Neural progenitor cell (in vitro differentiated cells): Measurements from ENCODE around the gene TRPM7. TPM values are rescaled to one million over a fixed set of nuclear protein-coding genes. Genes with fewer than 3 reads are reported as not detected.

Experiments used
- DNase-seq: peaks from one replicate; pipeline ENCODE4 v3.0.0-alpha.2; 2016; ENCODE audit warnings: low spot score
- H2AFZ ChIP-seq: fragments of 200-600 bp; sonication (generic); replicated peaks from 2 replicates; pipeline ENCODE4 v1.6.1; 2016; ENCODE audit warnings: antibody characterized with exemption
- H3F3A ChIP-seq: fragments of 200-600 bp; sonication (generic); 2 replicates; pipeline ENCODE4 v1.6.1; 2016; ENCODE audit warnings: antibody characterized with exemption, low read depth
- H3K27ac ChIP-seq: fragments of 200-600 bp; sonication (generic); 2 replicates; pipeline ENCODE4 v1.5.1; 2016; ENCODE audit warnings: mild to moderate bottlenecking
- H3K27me3 ChIP-seq: fragments of 200-600 bp; sonication (generic); 2 replicates; pipeline ENCODE4 v1.6.1; 2016; ENCODE audit warnings: mild to moderate bottlenecking, moderate library complexity
- H3K36me3 ChIP-seq: fragments of 200-600 bp; sonication (generic); 2 replicates; pipeline ENCODE4 v1.5.1; 2016
- H3K4me1 ChIP-seq: fragments of 200-600 bp; sonication (generic); 2 replicates; pipeline ENCODE4 v1.6.1; 2016; ENCODE audit warnings: mixed run types
- H3K4me2 ChIP-seq: fragments of 200-600 bp; sonication (generic); 2 replicates; pipeline ENCODE4 v1.6.1; 2016
- H3K4me3 ChIP-seq: fragments of 200-600 bp; sonication (generic); 2 replicates; pipeline ENCODE4 v1.5.1; 2016
- H3K79me2 ChIP-seq: fragments of 200-600 bp; sonication (generic); 2 replicates; pipeline ENCODE4 v1.6.1; 2016; ENCODE audit warnings: low read depth
- H3K9ac ChIP-seq: fragments of 200-600 bp; sonication (generic); 2 replicates; pipeline ENCODE4 v1.6.1; 2016
- H3K9me3 ChIP-seq: fragments of 200-600 bp; sonication (generic); 2 replicates; pipeline ENCODE4 v1.5.1; 2016; ENCODE audit warnings: low read depth
- H4K20me1 ChIP-seq: fragments of 200-600 bp; sonication (generic); 2 replicates; pipeline ENCODE4 v1.6.1; 2016; ENCODE audit warnings: low read depth
- H3K27ac Mint-ChIP-seq: 3 replicates; pipeline ENCODE4 v1.8.0; 2021; ENCODE audit warnings: mixed read lengths
- H3K27me3 Mint-ChIP-seq: 2 replicates; pipeline ENCODE4 v1.8.0; 2022; ENCODE audit warnings: low read depth, mild to moderate bottlenecking, inconsistent platforms, moderate library complexity, mixed read lengths; ENCODE audit not compliant: insufficient read depth
- H3K36me3 Mint-ChIP-seq: 3 replicates; pipeline ENCODE4 v1.8.0; 2021; ENCODE audit warnings: mixed read lengths
- H3K4me1 Mint-ChIP-seq: 3 replicates; pipeline ENCODE4 v1.8.0; 2021; ENCODE audit warnings: mixed read lengths
- H3K4me3 Mint-ChIP-seq: 3 replicates; pipeline ENCODE4 v1.8.0; 2021; ENCODE audit warnings: mild to moderate bottlenecking, moderate library complexity, mixed read lengths
- H3K9me3 Mint-ChIP-seq: 3 replicates; pipeline ENCODE4 v1.8.0; 2020; ENCODE audit warnings: mixed read lengths
- EZH2 ChIP-seq: fragments of 200-600 bp; sonication (generic); IDR thresholded peaks from 2 replicates; pipeline ENCODE4 v1.6.1; 2017; ENCODE audit warnings: antibody characterized with exemption, mild to moderate bottlenecking, moderate library complexity
- EZH2phosphoT487 ChIP-seq: fragments of 200-600 bp; sonication (generic); IDR thresholded peaks from 2 replicates; pipeline ENCODE4 v1.6.1; 2017; ENCODE audit warnings: antibody characterized with exemption
- total RNA-seq: library from RNA; depleted of rRNA; stranded (reverse); fragments of >200 nt; gene quantifications from 2 replicates; pipeline ENCODE4 v1.2.3, GENCODE V29; 2015; ENCODE audit warnings: low replicate concordance
- TF ChIP-seq, protein P1 (sequence below): fragments of 200-600 bp; sonication (generic); IDR thresholded peaks from 2 replicates; pipeline ENCODE4 v1.5.1; 2017; ENCODE audit warnings: antibody characterized with exemption, mild to moderate bottlenecking

TRPM7 gene
- total RNA-seq, 1 donor from 2014 or later, result 62.3 TPM

- H3K9ac ChIP-seq, result no peak overlapping the region
- no peak for DNase-seq
- Mint-ChIP-seq H3K27me3 (peaks cover 3% of the 10 kb centered on the region), H3K27ac (no peak overlapping the region), H3K4me1 (no peaks in the 10 kb centered on the region), H3K4me3 (no peak overlapping the region), H3K36me3 (peaks cover 32% of the 10 kb centered on the region), H3K9me3 (no peaks in the 10 kb centered on the region)
- TF ChIP-seq EZH2phosphoT487 (no peak), EZH2 (no peak)
- TF ChIP-seq, protein P1, sequence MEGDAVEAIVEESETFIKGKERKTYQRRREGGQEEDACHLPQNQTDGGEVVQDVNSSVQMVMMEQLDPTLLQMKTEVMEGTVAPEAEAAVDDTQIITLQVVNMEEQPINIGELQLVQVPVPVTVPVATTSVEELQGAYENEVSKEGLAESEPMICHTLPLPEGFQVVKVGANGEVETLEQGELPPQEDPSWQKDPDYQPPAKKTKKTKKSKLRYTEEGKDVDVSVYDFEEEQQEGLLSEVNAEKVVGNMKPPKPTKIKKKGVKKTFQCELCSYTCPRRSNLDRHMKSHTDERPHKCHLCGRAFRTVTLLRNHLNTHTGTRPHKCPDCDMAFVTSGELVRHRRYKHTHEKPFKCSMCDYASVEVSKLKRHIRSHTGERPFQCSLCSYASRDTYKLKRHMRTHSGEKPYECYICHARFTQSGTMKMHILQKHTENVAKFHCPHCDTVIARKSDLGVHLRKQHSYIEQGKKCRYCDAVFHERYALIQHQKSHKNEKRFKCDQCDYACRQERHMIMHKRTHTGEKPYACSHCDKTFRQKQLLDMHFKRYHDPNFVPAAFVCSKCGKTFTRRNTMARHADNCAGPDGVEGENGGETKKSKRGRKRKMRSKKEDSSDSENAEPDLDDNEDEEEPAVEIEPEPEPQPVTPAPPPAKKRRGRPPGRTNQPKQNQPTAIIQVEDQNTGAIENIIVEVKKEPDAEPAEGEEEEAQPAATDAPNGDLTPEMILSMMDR, result no peak
- H3K4me1 ChIP-seq, result no peaks in the 10 kb centered on the region
- H4K20me1 ChIP-seq, result no peaks in the 10 kb centered on the region
- no peak overlapping the region for H3K4me2 ChIP-seq
- H3K27ac ChIP-seq, result no peak overlapping the region
- H2AFZ ChIP-seq, result no peak overlapping the region
- no peaks in the 10 kb centered on the region for H3K79me2 ChIP-seq
- no peaks in the 10 kb centered on the region for H3K9me3 ChIP-seq
- no peak overlapping the region for H3K4me3 ChIP-seq
- H3K36me3 ChIP-seq, result peaks cover 12% of the 10 kb centered on the region
- H3F3A ChIP-seq, result no peaks in the 10 kb centered on the region
- no peaks in the 10 kb centered on the region for H3K27me3 ChIP-seq
Measured at GRCh38 chr15:50652671-50653070, 33.9 kb downstream of the TRPM7 start.

GRCh38 chr15:50641318-50641717 lies 45.3 kb downstream of the TRPM7 start:
- no peaks in the 10 kb centered on the region for H3K4me1 ChIP-seq
- H3K27ac ChIP-seq, result no peak overlapping the region
- H3F3A ChIP-seq, result no peaks in the 10 kb centered on the region
- no peaks in the 10 kb centered on the region for H3K27me3 ChIP-seq
- H2AFZ ChIP-seq, result no peak overlapping the region
- H3K9me3 Mint-ChIP-seq, result no peaks in the 10 kb centered on the region
- peaks cover 4% of the 10 kb centered on the region for H3K27me3 Mint-ChIP-seq
- H3K9me3 ChIP-seq, result no peaks in the 10 kb centered on the region
- no peak overlapping the region for H3K4me2 ChIP-seq
- H3K4me3 Mint-ChIP-seq, result no peak overlapping the region
- DNase-seq, result no peak
- H3K36me3 ChIP-seq, result peaks cover 12% of the 10 kb centered on the region
- no peak overlapping the region for H3K4me3 ChIP-seq
- H3K4me1 Mint-ChIP-seq, result no peaks in the 10 kb centered on the region
- H3K79me2 ChIP-seq, result no peaks in the 10 kb centered on the region
- TF ChIP-seq, protein P1, result no peak
- TF ChIP-seq EZH2phosphoT487, result no peak
- TF ChIP-seq EZH2, result no peak
- H4K20me1 ChIP-seq, result no peaks in the 10 kb centered on the region
- peaks cover 20% of the 10 kb centered on the region for H3K36me3 Mint-ChIP-seq
- no peak overlapping the region for H3K27ac Mint-ChIP-seq
- no peak overlapping the region for H3K9ac ChIP-seq

GRCh38 chr15:50636146-50636545 lies 50.5 kb downstream of the TRPM7 start:
- no peak overlapping the region for H3K9ac ChIP-seq
- no peaks in the 10 kb centered on the region for H3F3A ChIP-seq
- H3K27ac Mint-ChIP-seq, result no peak overlapping the region
- peaks cover 11% of the 10 kb centered on the region for H3K36me3 Mint-ChIP-seq
- no peak for DNase-seq
- no peak overlapping the region for H3K4me3 Mint-ChIP-seq
- H3K79me2 ChIP-seq, result no peaks in the 10 kb centered on the region
- H3K9me3 ChIP-seq, result no peaks in the 10 kb centered on the region
- H3K4me3 ChIP-seq, result no peak overlapping the region
- no peak overlapping the region for H3K4me2 ChIP-seq
- peaks cover 20% of the 10 kb centered on the region for H3K36me3 ChIP-seq
- no peaks in the 10 kb centered on the region for H3K4me1 Mint-ChIP-seq
- no peak overlapping the region for H2AFZ ChIP-seq
- no peaks in the 10 kb centered on the region for H3K4me1 ChIP-seq
- H3K27me3 Mint-ChIP-seq, result peaks cover 4% of the 10 kb centered on the region
- no peaks in the 10 kb centered on the region for H3K9me3 Mint-ChIP-seq
- H3K27ac ChIP-seq, result no peak overlapping the region
- TF ChIP-seq, protein P1, result no peak
- no peak for TF ChIP-seq EZH2
- no peak for TF ChIP-seq EZH2phosphoT487
- H3K27me3 ChIP-seq, result no peaks in the 10 kb centered on the region
- no peaks in the 10 kb centered on the region for H4K20me1 ChIP-seq

DNA sequence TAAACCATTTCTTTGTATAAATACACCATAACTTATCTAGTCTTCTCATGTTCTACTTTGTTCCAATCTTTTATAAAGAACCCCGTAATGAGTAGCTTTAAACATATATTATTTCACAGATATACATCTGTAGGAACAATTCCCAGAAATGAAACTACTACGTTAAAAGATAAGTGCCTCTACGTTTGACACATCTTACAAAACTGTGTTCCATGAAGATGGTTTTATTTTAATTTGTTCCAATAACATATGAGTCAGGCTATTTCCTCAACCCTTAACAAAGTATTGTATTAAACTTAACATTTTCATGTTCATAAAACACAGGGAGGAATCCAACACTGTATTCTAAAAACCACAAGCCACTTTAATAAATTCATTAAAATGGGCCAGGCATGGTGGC lies 52.9 kb downstream of the TRPM7 start:
- Mint-ChIP-seq H3K36me3 (peaks cover 8% of the 10 kb centered on the region), H3K27ac (no peak overlapping the region), H3K9me3 (no peaks in the 10 kb centered on the region), H3K27me3 (peaks cover 1% of the 10 kb centered on the region), H3K4me1 (no peaks in the 10 kb centered on the region), H3K4me3 (no peak overlapping the region)
- no peak overlapping the region for H3K9ac ChIP-seq
- no peaks in the 10 kb centered on the region for H3K9me3 ChIP-seq
- H4K20me1 ChIP-seq, result no peaks in the 10 kb centered on the region
- no peak overlapping the region for H3K4me2 ChIP-seq
- peaks cover 20% of the 10 kb centered on the region for H3K36me3 ChIP-seq
- DNase-seq, result no peak
- H3K27me3 ChIP-seq, result no peaks in the 10 kb centered on the region
- H3F3A ChIP-seq, result no peaks in the 10 kb centered on the region
- no peaks in the 10 kb centered on the region for H3K4me1 ChIP-seq
- no peak overlapping the region for H2AFZ ChIP-seq
- H3K79me2 ChIP-seq, result no peaks in the 10 kb centered on the region
- H3K27ac ChIP-seq, result no peak overlapping the region
- TF ChIP-seq, protein P1, result no peak
- TF ChIP-seq EZH2, result no peak
- no peak for TF ChIP-seq EZH2phosphoT487
- H3K4me3 ChIP-seq, result no peak overlapping the region
